HepG2 (cell line): Measurements from ENCODE around the gene SBNO2. TPM values are rescaled to one million over a fixed set of nuclear protein-coding genes. Genes with fewer than 3 reads are reported as not detected.

Experiments used
- ATAC-seq: fragments of 200-7000 bp; cut with Tn5 transposase; 3 replicates; pipeline ENCODE4 v1.9.1; 2020; ENCODE audit warnings: mild to moderate bottlenecking, moderate library complexity
- BruUV-seq: library from RNA; stranded (reverse); fragments of 400-500 nt; replicated peaks from 2 replicates; lab custom pipeline; 2021; lab: Mats Ljungman, UMichigan
- CTCF ChIA-PET: fragments of 300-600 bp; formaldehyde crosslinking; extraction: SDS; loops from one replicate; lab custom pipeline; 2021; ENCODE audit warnings: low total read pairs, inconsistent platforms, low intra/inter-chr PET ratio; lab: Yijun Ruan, JAX
- POLR2A ChIA-PET: fragments of 350-600 bp; sonication (Branson Sonifier 250); formaldehyde crosslinking; loops from one replicate; lab custom pipeline; 2020; ENCODE audit warnings: antibody characterized with exemption, inconsistent platforms; lab: Yijun Ruan, JAX
- DNase-seq: peaks from one replicate; pipeline ENCODE4 v3.0.0-alpha.2; 2015; ENCODE audit warnings: low spot score
- FAIRE-seq: peaks from 3 replicates; lab custom pipeline; 2011; peaks lifted over from hg19 to GRCh38; lab: Jason Lieb, UNC
- H2AFZ ChIP-seq: one replicate; pipeline ENCODE4 v1.6.1; 2011; ENCODE audit warnings: low read length, inconsistent platforms
- H3K27ac ChIP-seq: fragments of 300-600 bp; 3 replicates; pipeline ENCODE4 v1.8.0; 2011; ENCODE audit warnings: mixed run types, mild to moderate bottlenecking, mixed read lengths, low read length, inconsistent platforms; ENCODE audit not compliant: insufficient read depth; ENCODE audit errors: extremely low read length
- H3K27me3 ChIP-seq, 2 experiments: fragments of 200-600 bp in 1 of 2; 2 replicates in 1 of 2; 3 replicates in 1 of 2; pipeline versions ENCODE4 v1.6.0 to v1.8.0; 2011; ENCODE audit warnings: low read length in 2 of 2, mild to moderate bottlenecking in 2 of 2, moderate library complexity in 2 of 2, inconsistent platforms in 1 of 2; ENCODE audit not compliant: insufficient read depth in 2 of 2, control insufficient read depth in 1 of 2
- H3K36me3 ChIP-seq, 2 experiments: fragments of 200-600 bp in 1 of 2; replicated peaks in 1 of 2; 2 replicates in 1 of 2; 3 replicates in 1 of 2; pipeline versions ENCODE4 v1.5.1 to v1.8.0; 2011; ENCODE audit warnings: low read length in 2 of 2, inconsistent platforms in 1 of 2; ENCODE audit not compliant: insufficient read depth in 2 of 2, control insufficient read depth in 1 of 2
- H3K4me1 ChIP-seq: 2 replicates; pipeline ENCODE4 v1.5.1; 2012; ENCODE audit warnings: low read length, inconsistent platforms; ENCODE audit not compliant: insufficient read depth
- H3K4me2 ChIP-seq: 2 replicates; pipeline ENCODE4 v1.6.0; 2011; ENCODE audit warnings: low read depth, low read length, inconsistent platforms
- H3K4me3 ChIP-seq, 3 experiments: fragments of 200-600 bp in 1 of 3; sonication (generic), shearing (Covaris generic) in 1 of 3; replicated peaks in 1 of 3; 2 replicates each; pipeline ENCODE4 v1.5.1; 2011 to 2016; ENCODE audit warnings: low read length in 3 of 3, inconsistent platforms in 2 of 3, low read depth in 2 of 3, mild to moderate bottlenecking in 2 of 3, control low read depth in 1 of 3, mixed read lengths in 1 of 3; ENCODE audit not compliant: insufficient read depth in 1 of 3
- H3K79me2 ChIP-seq: one replicate; pipeline ENCODE4 v1.6.1; 2011; ENCODE audit warnings: low read length, inconsistent platforms; ENCODE audit not compliant: insufficient read depth
- H3K9ac ChIP-seq: 2 replicates; pipeline ENCODE4 v1.6.0; 2011; ENCODE audit warnings: mild to moderate bottlenecking, low read depth, low read length, inconsistent platforms; ENCODE audit not compliant: insufficient read depth
- H3K9me3 ChIP-seq: 2 replicates; pipeline ENCODE4 v1.5.1; 2012; ENCODE audit warnings: mild to moderate bottlenecking, low read length
- H4K20me1 ChIP-seq: 2 replicates; pipeline ENCODE4 v1.6.0; 2011; ENCODE audit warnings: inconsistent platforms, mild to moderate bottlenecking, low read length, moderate library complexity; ENCODE audit not compliant: insufficient read depth
- AGO1 ChIP-seq: fragments of 200-400 bp; formaldehyde crosslinking; IDR thresholded peaks from 2 replicates; pipeline ENCODE4 v1.6.1; 2017; ENCODE audit warnings: mild to moderate bottlenecking, low read depth, low read length, moderate library complexity; ENCODE audit not compliant: poor library complexity, severe bottlenecking
- BRF2 ChIP-seq: sonication (generic); formaldehyde crosslinking; IDR thresholded peaks from 2 replicates; pipeline ENCODE4 v1.8.1; 2022; ENCODE audit warnings: mild to moderate bottlenecking, missing genetic modification reagents
- CBFB ChIP-seq: sonication (generic); formaldehyde crosslinking; IDR thresholded peaks from 2 replicates; pipeline ENCODE4 v1.4.0; 2020; ENCODE audit warnings: missing genetic modification reagents
- CENPT ChIP-seq: sonication (generic); formaldehyde crosslinking; IDR thresholded peaks from 2 replicates; pipeline ENCODE4 v1.8.0; 2022; ENCODE audit warnings: low read depth, mild to moderate bottlenecking, moderate library complexity, missing genetic modification reagents
- ELF4 ChIP-seq: sonication (generic); formaldehyde crosslinking; IDR thresholded peaks from 2 replicates; pipeline ENCODE4 v1.5.0; 2020; ENCODE audit warnings: missing genetic modification reagents, mild to moderate bottlenecking, moderate library complexity, borderline replicate concordance
- HIVEP1 ChIP-seq: sonication (generic); formaldehyde crosslinking; IDR thresholded peaks from 2 replicates; pipeline ENCODE4 v1.4.0; 2020; ENCODE audit warnings: mild to moderate bottlenecking, missing genetic modification reagents
- HOXD1 ChIP-seq: sonication (generic); formaldehyde crosslinking; IDR thresholded peaks from 2 replicates; pipeline ENCODE4 v1.5.0; 2020; ENCODE audit warnings: missing genetic modification reagents
- ISL2 ChIP-seq: sonication (generic); formaldehyde crosslinking; IDR thresholded peaks from 2 replicates; pipeline ENCODE4 v1.5.0; 2020; ENCODE audit warnings: missing genetic modification reagents
- PAWR ChIP-seq: sonication (generic); formaldehyde crosslinking; IDR thresholded peaks from 2 replicates; pipeline ENCODE4 v1.4.0; 2020; ENCODE audit warnings: missing genetic modification reagents, mild to moderate bottlenecking, borderline replicate concordance
- PHF20 ChIP-seq: sonication (generic); formaldehyde crosslinking; IDR thresholded peaks from 2 replicates; pipeline ENCODE4 v1.5.0; 2020; ENCODE audit warnings: mild to moderate bottlenecking, missing genetic modification reagents
- RBAK ChIP-seq: sonication (generic); formaldehyde crosslinking; IDR thresholded peaks from 2 replicates; pipeline ENCODE4 v1.5.1; 2020; ENCODE audit warnings: mild to moderate bottlenecking, missing genetic modification reagents
- RBM39 ChIP-seq: fragments of 200-400 bp; formaldehyde crosslinking; IDR thresholded peaks from one replicate; pipeline ENCODE4 v1.6.1; 2018; ENCODE audit warnings: antibody characterized with exemption, mild to moderate bottlenecking, low read depth, low read length; ENCODE audit not compliant: poor library complexity, severe bottlenecking
- SCMH1 ChIP-seq: sonication (generic); formaldehyde crosslinking; IDR thresholded peaks from 2 replicates; pipeline ENCODE4 v1.9.0; 2021; ENCODE audit warnings: missing genetic modification reagents, mild to moderate bottlenecking, borderline replicate concordance
- SP2 ChIP-seq: sonication (generic); formaldehyde crosslinking; IDR thresholded peaks from 2 replicates; pipeline ENCODE4 v1.5.1; 2020; ENCODE audit warnings: mild to moderate bottlenecking, missing genetic modification reagents
- SRSF4 ChIP-seq: fragments of 200-400 bp; formaldehyde crosslinking; IDR thresholded peaks from one replicate; pipeline ENCODE4 v1.6.1; 2018; ENCODE audit warnings: mild to moderate bottlenecking, low read depth, low read length, moderate library complexity; ENCODE audit not compliant: poor library complexity, severe bottlenecking
- TCF7L2 ChIP-seq: IDR thresholded peaks from 2 replicates; pipeline ENCODE4 v1.6.1; 2011; ENCODE audit warnings: mild to moderate bottlenecking, low read depth, low read length, moderate library complexity
- XBP1 ChIP-seq: sonication (generic); formaldehyde crosslinking; IDR thresholded peaks from 2 replicates; pipeline ENCODE4 v1.5.0; 2020; ENCODE audit warnings: missing genetic modification reagents
- ZNF33B ChIP-seq: sonication (generic); formaldehyde crosslinking; IDR thresholded peaks from 2 replicates; pipeline ENCODE4 v1.5.1; 2020; ENCODE audit warnings: mild to moderate bottlenecking, missing genetic modification reagents
- ZNF597 ChIP-seq: sonication (generic); formaldehyde crosslinking; IDR thresholded peaks from 2 replicates; pipeline ENCODE4 v1.5.0; 2020; ENCODE audit warnings: missing genetic modification reagents
- ZNF619 ChIP-seq: sonication (generic); formaldehyde crosslinking; IDR thresholded peaks from 2 replicates; pipeline ENCODE4 v1.4.0; 2020; ENCODE audit warnings: mild to moderate bottlenecking, missing genetic modification reagents
- WGBS: methylation state at CpG from one replicate; pipeline ENCODE4 v1.1.6; 2017; ENCODE audit warnings: low lambda C conversion rate; 5-methylcytosine and 5-hydroxymethylcytosine counted together
- in situ Hi-C: cut with HindIII; loops from 2 replicates; pipeline ENCODE4 v1.10.0; 2017; ENCODE audit warnings: low pct_unique_long_range_greater_than_20kb; ENCODE audit not compliant: extremely low pct_ligation_motif_present
- intact Hi-C: fragments of 100-400 bp; cut with micrococcal nuclease; formaldehyde crosslinking; loops from one replicate; pipeline ENCODE4 v1.10.0; 2022; ENCODE audit not compliant: unreplicated experiment
- polyA plus RNA-seq, 8 experiments: library from polyadenylated mRNA; depleted of rRNA in 3 of 8; stranded (reverse) in 7 of 8; unstranded in 1 of 8; fragments of >200 nt; fragmentation: Illumina TruSeq in 4 of 8; extraction: Trizol in 4 of 8; gene quantifications; 2 replicates each; pipeline versions ENCODE4 v1.2.1 to v1.2.3, GENCODE V29; 2011 to 2016; ENCODE audit warnings: low read depth in 4 of 8, missing spikeins in 1 of 8, mixed read lengths in 1 of 8; ENCODE audit not compliant: insufficient read depth in 1 of 8
- total RNA-seq, 5 experiments: library from RNA; depleted of rRNA; stranded (reverse); fragments of >200 nt; fragmentation: Illumina TruSeq; extraction: Trizol; gene quantifications; 2 replicates each; pipeline ENCODE4 v1.2.3, GENCODE V29; 2016; ENCODE audit warnings: low read depth in 1 of 5
- TF ChIP-seq, protein P1 (sequence below): sonication (generic); formaldehyde crosslinking; conservative IDR thresholded peaks from 2 replicates; pipeline ENCODE4 v1.5.0; 2020; ENCODE audit warnings: missing genetic modification reagents

Gene SBNO2
- total and polyA plus RNA-seq, 2 of the 13 experiments (the other 11 are each of a cell fraction or from before 2014, with no cell fraction given), result 8.6 to 10.4 TPM

- FAIRE-seq (no peak), DNase-seq (no peak), ATAC-seq (no peak)
- no peaks in the 10 kb centered on the region for H3K27me3 ChIP-seq
- 94% methylated on average over 56 of the region's 71 CpGs for WGBS
- peaks cover 5 to 10% of the 10 kb centered on the region in 2 experiments; a peak in 4 of 5 replicates for H3K36me3 ChIP-seq
- H3K27ac ChIP-seq, result peak overlapping the region; percentile 40
- ChIA-PET POLR2A (interaction anchor here (0.7 to 3.0 kb wide), 9 partner anchors 9 to 157 kb away, joined by 3 to 28 read pairs (median 6); partner anchors contain the start of genes ATP5F1D, CIRBP and GPX4), CTCF (interaction anchor here (1.8 kb wide), 1 partner anchor 82 kb away, joined by 28 read pairs; no protein-coding TSS in a partner anchor)
- no peaks in the 10 kb centered on the region for H3K9me3 ChIP-seq
- intact Hi-C loops, result loop anchor here (5.0 kb wide), 1 partner anchor 80 kb away; no protein-coding TSS in a partner anchor
- peaks cover 15% of the 10 kb centered on the region for H3K4me1 ChIP-seq
- no TSS peak for BruUV-seq
- in situ Hi-C loops, result loop anchor here (5.0 kb wide), 1 partner anchor 80 kb away; no protein-coding TSS in a partner anchor
- H3K4me2 ChIP-seq, result no peak overlapping the region
- no peaks in the 10 kb centered on the region for H4K20me1 ChIP-seq
- H3K79me2 ChIP-seq, result no peaks in the 10 kb centered on the region
- H2AFZ ChIP-seq, result no peak overlapping the region
- H3K4me3 ChIP-seq, result no peak overlapping the region
- H3K9ac ChIP-seq, result 0 out of 2 replicates have a peak overlapping the region, but pooled peaks have one; percentile 19
- TF ChIP-seq RBM39, result no peak
- no peak for TF ChIP-seq SCMH1 (CRISPR knock-in tag)
- no peak for TF ChIP-seq HOXD1 (CRISPR knock-in tag)
- no peak for TF ChIP-seq CENPT (CRISPR knock-in tag)
- no peak for TF ChIP-seq ISL2 (CRISPR knock-in tag)
- no peak for TF ChIP-seq PHF20 (CRISPR knock-in tag)
- TF ChIP-seq, protein P1, sequence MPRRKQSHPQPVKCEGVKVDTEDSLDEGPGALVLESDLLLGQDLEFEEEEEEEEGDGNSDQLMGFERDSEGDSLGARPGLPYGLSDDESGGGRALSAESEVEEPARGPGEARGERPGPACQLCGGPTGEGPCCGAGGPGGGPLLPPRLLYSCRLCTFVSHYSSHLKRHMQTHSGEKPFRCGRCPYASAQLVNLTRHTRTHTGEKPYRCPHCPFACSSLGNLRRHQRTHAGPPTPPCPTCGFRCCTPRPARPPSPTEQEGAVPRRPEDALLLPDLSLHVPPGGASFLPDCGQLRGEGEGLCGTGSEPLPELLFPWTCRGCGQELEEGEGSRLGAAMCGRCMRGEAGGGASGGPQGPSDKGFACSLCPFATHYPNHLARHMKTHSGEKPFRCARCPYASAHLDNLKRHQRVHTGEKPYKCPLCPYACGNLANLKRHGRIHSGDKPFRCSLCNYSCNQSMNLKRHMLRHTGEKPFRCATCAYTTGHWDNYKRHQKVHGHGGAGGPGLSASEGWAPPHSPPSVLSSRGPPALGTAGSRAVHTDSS (CRISPR knock-in tag), result no peak
- TF ChIP-seq RBAK, result no peak
- peak; percentile 35 for TF ChIP-seq AGO1
- TF ChIP-seq SP2, result peak; percentile 2; the same call in 1 of the 2 replicates
- no peak for TF ChIP-seq PAWR (CRISPR knock-in tag)
- no peak for TF ChIP-seq ZNF619 (CRISPR knock-in tag)
- no peak for TF ChIP-seq HIVEP1
- TF ChIP-seq CBFB (CRISPR knock-in tag), result no peak
- TF ChIP-seq BRF2 (CRISPR knock-in tag), result no peak
- no peak for TF ChIP-seq TCF7L2
- no peak for TF ChIP-seq ELF4 (CRISPR knock-in tag)
- no peak for TF ChIP-seq ZNF33B (CRISPR knock-in tag)
- TF ChIP-seq XBP1 (CRISPR knock-in tag), result no peak
- TF ChIP-seq SRSF4, result no peak
- TF ChIP-seq ZNF597 (CRISPR knock-in tag), result no peak
Measured at GRCh38 chr19:1112268-1113029, 61.6 kb downstream of the SBNO2 start.
